ENCODE measurements around the gene WFS1.

Gene WFS1

GRCh38 chr4:6345866-6346265, 76.2 kb downstream of the WFS1 start:
- peaks cover 24% of the 10 kb centered on the region for H3K27me3 Mint-ChIP-seq (ENCODE audit: low read depth, poor library complexity)
- H3K9me3 Mint-ChIP-seq = peaks cover 5% of the 10 kb centered on the region
- TF ChIP-seq, protein P1, sequence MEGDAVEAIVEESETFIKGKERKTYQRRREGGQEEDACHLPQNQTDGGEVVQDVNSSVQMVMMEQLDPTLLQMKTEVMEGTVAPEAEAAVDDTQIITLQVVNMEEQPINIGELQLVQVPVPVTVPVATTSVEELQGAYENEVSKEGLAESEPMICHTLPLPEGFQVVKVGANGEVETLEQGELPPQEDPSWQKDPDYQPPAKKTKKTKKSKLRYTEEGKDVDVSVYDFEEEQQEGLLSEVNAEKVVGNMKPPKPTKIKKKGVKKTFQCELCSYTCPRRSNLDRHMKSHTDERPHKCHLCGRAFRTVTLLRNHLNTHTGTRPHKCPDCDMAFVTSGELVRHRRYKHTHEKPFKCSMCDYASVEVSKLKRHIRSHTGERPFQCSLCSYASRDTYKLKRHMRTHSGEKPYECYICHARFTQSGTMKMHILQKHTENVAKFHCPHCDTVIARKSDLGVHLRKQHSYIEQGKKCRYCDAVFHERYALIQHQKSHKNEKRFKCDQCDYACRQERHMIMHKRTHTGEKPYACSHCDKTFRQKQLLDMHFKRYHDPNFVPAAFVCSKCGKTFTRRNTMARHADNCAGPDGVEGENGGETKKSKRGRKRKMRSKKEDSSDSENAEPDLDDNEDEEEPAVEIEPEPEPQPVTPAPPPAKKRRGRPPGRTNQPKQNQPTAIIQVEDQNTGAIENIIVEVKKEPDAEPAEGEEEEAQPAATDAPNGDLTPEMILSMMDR (IDR thresholded peaks at IDR 0.05) = no peak

GRCh38 chr4:6346373-6347110, 76.9 kb downstream of the WFS1 start:
- no peak overlapping the region for H3K4me3 Mint-ChIP-seq
- H3K36me3 Mint-ChIP-seq (ENCODE audit: low read depth) = no peaks in the 10 kb centered on the region
- H3K4me1 Mint-ChIP-seq = peaks cover 8% of the 10 kb centered on the region
- DNase-seq = no peak
- TF ChIP-seq, protein P1 (IDR thresholded peaks at IDR 0.05) = no peak
- H3K9me3 Mint-ChIP-seq = peaks cover 5% of the 10 kb centered on the region
- no peak overlapping the region for H3K27ac Mint-ChIP-seq
- peaks cover 24% of the 10 kb centered on the region for H3K27me3 Mint-ChIP-seq (ENCODE audit: low read depth, poor library complexity)

More at GRCh38 chr4:6345866-6346265, 76.2 kb downstream of the WFS1 start:
- DNase-seq = no peak
- Mint-ChIP-seq H3K4me3 (no peak overlapping the region), H3K36me3 (ENCODE audit: low read depth) (no peaks in the 10 kb centered on the region), H3K4me1 (peaks cover 8% of the 10 kb centered on the region), H3K27ac (no peak overlapping the region)

GRCh38 chr4:6347511-6348045, 77.9 kb downstream of the WFS1 start:
- Mint-ChIP-seq H3K4me3 (no peak overlapping the region), H3K36me3 (ENCODE audit: low read depth) (no peaks in the 10 kb centered on the region)
- no peak for DNase-seq

GRCh38 chr4:6348408-6348807, 78.8 kb downstream of the WFS1 start:
- Mint-ChIP-seq H3K4me1 (peaks cover 15% of the 10 kb centered on the region), H3K4me3 (no peak overlapping the region), H3K9me3 (peaks cover 5% of the 10 kb centered on the region), H3K27ac (no peak overlapping the region), H3K36me3 (ENCODE audit: low read depth) (no peaks in the 10 kb centered on the region), H3K27me3 (ENCODE audit: low read depth, poor library complexity) (peaks cover 32% of the 10 kb centered on the region)
- TF ChIP-seq, protein P1 (IDR thresholded peaks at IDR 0.05) = no peak
- no peak for DNase-seq

More at GRCh38 chr4:6347511-6348045, 77.9 kb downstream of the WFS1 start:
- Mint-ChIP-seq H3K27me3 (ENCODE audit: low read depth, poor library complexity) (peaks cover 29% of the 10 kb centered on the region), H3K4me1 (peaks cover 12% of the 10 kb centered on the region), H3K9me3 (peaks cover 5% of the 10 kb centered on the region), H3K27ac (no peak overlapping the region)
- TF ChIP-seq, protein P1 (IDR thresholded peaks at IDR 0.05) = no peak

- Mint-ChIP-seq H3K27me3 (ENCODE audit: low read depth, poor library complexity) (peaks cover 36% of the 10 kb centered on the region), H3K4me1 (peaks cover 15% of the 10 kb centered on the region)
- no peak for DNase-seq
These were observed 80.4 kb downstream of the WFS1 start for GRCh38 chr4:6349896-6350603.

More at GRCh38 chr4:6349896-6350603, 80.4 kb downstream of the WFS1 start:
- H3K36me3 Mint-ChIP-seq (ENCODE audit: low read depth) = no peaks in the 10 kb centered on the region
- no peak overlapping the region for H3K4me3 Mint-ChIP-seq
- TF ChIP-seq, protein P1 (IDR thresholded peaks at IDR 0.05) = no peak
- H3K27ac Mint-ChIP-seq = no peak overlapping the region
- peaks cover 5% of the 10 kb centered on the region for H3K9me3 Mint-ChIP-seq
